ENCODE results near the gene MT1E.
A peak's percentile ranks its signal among the peaks of the same experiment; 100 is the strongest.

MT1E gene

DNA sequence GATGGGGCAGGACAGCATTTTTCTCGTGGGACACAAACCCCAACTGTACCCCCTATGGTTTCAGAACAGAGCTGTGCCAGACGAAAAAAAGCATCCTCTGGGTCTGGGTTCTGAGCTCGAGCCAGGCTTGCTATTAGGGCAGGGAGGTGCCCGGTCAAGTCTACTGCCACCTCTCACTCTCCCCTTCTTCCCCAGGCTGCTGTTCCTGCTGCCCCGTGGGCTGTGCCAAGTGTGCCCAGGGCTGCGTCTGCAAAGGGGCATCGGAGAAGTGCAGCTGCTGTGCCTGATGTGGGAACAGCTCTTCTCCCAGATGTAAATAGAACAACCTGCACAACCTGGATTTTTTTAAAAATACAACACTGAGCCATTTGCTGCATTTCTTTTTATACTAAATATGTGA lies 1.1 kb downstream of the MT1E start:
- DNase-seq (ENCODE audit: low read depth, low spot score) = no peak

DNA sequence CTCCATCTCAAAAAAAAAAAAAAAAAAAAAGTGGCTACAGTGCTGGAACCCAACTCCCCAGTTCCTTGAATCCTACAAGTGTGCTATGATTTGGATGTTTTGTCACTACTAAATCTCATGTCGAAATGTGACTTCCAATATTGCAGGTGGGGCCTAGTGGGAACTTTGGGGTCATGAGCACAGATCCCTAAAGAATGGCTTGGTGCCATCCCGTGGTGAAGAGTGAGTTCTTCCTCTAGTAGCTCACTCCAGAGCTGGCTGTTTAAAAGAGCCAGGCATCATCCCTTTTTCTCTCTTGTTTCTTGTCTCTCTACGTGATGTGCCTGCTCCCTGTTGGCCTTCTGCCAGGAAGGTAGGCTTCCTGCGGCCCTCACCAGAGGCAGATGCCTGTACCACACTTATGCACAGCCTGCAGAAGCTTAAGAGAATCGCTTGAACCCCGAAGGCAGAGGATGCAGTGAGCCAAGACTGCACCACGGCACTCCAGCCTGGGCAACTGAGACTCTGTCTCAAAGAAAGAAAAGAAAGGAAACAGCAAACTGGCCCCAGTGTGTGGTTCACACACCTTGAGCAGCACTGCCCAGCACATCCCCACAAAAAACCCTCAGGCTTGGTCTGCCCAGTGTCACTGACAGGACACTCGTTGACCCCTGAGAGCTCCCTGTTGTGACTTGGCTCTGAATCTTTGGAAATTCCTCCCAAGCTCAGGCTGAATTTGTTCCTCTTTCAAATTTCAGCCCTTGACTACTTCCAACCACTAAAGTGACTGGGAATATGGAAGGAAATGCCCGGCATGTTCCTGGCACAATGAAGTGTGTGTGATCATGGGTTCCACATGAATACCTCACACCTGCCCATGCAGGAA lies 3.1 kb downstream of the MT1E start:
- DNase-seq (ENCODE audit: low read depth, low spot score) = no peak

DNA sequence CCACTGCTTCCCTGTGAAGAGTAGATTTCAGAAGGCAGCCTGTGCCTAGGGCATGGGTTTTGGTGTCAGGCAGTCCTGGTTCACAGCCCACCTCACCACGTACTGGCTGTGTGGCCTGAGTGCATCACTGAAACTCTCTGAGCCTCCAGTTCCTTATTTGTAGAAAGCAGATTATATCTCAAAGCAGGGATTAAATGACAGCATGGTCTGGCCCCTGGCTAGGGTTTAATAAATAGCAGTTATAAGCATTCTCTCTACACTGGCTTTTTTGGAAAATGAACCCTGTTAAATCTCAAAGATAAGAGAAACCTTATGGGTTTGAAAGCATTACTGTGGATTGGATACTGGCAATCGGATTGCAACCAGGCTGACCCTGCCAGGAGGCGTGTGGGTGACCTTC lies 4.0 kb downstream of the MT1E start:
- no peak for DNase-seq (ENCODE audit: low read depth, low spot score)

DNA sequence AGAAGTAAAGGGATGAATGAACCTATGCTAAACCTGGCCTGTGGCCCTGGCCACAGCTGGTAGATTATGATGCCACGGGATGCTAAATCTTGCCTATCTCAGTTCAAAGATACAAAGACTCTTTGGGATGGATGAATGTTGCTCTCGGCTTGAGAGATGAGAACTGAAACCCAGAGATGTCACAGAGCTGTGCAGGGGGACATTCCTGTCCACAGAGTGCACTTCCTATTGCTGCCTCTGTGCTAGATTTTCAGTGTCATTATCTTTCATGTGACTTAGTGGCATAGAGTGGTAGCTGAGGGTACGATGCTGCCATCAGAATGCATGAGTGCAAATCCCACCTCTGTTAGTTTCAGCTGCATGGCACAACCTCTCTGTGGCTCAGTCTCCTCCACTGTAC lies 4.6 kb downstream of the MT1E start:
- DNase-seq (ENCODE audit: low read depth, low spot score) = no peak

DNA sequence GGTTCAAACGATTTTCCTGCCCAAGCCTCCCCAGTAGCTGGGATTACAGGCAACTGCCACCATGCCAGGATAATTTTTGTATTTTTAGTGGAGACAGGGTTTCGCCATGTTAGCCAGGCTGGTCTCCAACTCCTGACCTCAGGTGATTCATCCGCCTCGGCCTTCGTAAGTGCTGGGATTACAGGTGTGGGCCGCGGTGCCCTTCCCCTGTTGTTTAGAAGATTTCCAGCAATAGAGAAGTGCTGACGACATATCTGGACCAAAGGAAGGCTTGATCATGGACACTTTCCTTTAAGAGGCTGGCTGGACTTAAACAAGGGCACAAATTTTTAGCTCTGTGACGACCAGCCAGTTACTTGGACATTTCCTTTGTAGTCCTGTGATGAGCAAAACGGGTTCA lies 5.6 kb downstream of the MT1E start:
- DNase-seq (ENCODE audit: low read depth, low spot score) = no peak

DNA sequence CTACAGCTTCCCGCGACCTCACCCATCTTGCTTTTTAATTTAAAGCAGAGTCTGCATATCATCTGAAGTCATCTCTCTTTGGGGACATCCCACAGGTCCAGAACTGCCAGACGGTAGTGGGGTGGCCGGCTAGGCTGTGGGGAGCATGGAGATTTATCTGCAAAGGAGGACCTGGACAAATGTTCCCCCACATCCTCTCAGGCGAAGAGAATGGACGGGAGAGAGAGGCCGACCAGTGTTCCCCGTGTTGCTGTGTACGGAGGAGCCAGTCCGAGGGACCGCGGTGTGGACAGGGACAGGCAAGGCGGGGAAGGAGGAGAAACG lies 6.2 kb downstream of the MT1E start:
- no peak for DNase-seq (ENCODE audit: low read depth, low spot score)

DNA sequence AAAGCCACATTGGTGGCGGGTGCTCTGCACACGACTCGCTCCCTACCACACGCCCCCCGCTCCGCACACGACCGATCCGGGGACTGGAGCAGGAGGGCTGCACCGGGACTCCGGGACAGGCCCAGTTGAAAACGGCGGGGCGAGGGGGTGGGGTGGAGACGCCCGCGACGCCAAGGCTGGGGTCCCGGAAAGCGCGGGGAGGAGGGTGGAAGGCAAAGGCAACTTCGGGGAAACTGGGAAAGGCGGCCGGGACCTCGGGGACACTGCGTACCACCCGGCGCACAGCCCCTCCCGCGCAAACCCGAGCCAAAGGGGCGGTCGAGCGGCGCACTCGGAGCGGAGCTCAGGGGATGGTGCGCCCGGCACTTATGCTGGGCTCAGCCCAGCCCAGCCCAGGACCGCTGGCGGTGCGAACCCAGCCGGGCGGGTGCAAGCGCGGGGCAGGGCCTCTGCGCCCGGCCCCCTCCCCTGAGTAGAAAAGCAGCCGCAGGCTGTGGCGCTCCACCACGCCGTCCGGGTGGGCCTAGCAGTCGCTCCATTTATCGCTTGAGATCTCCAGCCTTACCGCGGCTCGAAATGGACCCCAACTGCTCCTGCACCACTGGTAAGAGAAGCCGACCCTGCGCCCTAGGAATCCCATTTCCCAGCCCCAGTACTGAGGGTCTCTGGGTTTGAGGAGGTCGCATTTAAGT lies 6.7 kb downstream of the MT1E start, which contains the start of gene MT1M:
Gene MT1M, plus strand, starts transcription at position 504 of the 692 bp plus-strand sequence. Its CDS starts 73 bp downstream, at position 577.
- DNase-seq (ENCODE audit: low read depth, low spot score) = no peak

DNA sequence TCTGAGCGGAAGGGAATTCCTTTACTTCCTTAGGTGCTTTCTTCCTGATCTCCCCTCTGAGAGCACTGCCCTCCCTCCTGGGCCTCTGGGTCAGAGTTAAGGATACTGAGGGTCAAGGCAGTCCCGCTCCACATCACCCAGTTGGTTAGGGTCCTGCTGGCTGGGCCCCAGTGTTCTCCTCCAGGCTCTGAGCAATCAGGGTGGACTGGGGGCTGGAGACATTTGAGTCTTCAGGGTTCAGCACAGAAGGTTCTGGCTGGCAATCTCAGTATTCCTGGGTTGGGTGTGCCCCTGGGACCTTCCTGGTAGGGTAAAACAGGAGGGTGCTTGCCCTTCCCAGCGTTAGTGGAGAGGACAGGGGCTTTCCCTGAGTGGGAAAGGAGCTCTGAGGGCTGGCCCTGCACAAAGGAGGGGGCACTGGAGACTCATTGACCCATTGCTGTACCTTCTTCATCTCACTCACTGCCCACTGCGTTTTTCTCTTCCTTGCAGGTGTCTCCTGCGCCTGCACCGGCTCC lies 7.3 kb downstream of the MT1E start:
- no peak for DNase-seq (ENCODE audit: low read depth, low spot score)

DNA sequence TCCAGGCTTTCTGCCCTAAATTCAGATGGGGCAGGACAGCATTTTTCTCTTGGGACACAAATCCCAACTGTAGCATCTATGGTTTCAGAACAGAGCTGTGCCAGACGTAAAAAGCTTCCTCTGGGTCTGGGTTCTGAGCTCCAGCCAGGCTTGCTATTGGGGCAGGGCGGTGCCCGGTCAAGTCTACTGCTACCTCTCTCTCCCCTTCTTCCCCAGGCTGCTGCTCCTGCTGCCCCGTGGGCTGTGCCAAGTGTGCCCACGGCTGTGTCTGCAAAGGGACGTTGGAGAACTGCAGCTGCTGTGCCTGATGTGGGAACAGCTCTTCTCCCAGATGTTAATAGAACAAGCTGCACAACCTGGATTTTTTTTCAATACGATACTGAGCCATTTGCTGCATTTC lies 8.0 kb downstream of the MT1E start:
- DNase-seq (ENCODE audit: low read depth, low spot score) = no peak

DNA sequence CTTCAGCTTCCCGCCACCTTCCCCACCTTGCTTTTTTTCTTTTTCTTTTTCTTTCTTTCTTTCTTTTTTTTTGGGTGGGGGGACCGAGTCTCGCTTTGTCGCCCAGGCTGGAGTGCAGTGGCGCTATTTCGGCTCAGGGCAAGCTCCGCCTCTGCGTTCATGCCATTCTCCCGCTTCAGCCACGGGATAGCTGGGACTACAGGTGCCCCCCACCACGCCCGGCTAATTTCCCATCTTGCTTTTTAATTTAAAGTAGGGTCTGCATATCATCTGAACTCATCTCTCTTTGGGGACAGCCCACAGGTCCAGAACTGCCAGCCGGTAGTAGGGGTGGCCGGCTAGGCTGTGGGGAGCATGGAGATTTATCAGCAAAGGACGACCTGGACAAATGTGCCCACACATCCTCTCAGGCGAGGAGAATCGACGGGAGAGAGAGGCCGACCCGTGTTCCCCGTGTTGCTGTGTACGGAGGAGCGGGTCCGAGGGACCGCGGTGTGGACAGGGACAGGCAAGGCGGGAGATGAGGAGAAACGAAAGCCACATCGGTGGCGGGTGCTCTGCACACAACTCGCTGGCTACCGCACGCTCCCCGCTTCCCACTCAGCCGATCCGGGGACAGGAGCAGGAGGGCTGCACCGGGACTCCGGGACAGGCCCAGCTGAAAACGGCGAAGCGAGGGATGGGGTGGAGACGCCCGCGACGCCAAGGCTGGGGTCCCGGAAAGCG lies 9.3 kb downstream of the MT1E start:
- DNase-seq (ENCODE audit: low read depth, low spot score) = no peak

DNA sequence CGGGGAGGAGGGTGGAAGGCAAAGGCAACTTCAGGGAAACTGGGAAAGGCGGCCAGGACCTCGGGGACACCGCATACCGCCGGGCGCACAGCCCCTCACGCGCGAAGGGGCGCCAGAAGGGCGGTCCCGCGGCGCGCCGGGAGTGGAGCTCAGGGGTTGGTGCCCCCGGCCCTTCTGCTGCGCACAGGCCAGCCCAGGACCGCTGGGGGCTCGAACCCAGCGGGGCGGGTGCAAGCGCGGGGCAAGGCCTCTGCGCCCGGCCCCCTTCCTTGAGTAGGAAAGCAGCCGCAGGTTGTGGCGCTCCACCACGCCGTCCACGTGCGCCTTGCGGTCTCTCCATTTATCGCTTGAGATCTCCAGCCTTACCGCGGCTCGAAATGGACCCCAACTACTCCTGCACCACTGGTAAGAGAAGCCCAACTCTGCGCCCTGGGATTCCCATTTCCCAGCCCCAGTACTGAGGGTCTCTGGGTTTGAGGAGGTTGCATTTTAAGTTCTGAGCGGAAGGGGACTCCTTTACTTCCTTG lies 9.9 kb downstream of the MT1E start:
- DNase-seq (ENCODE audit: low read depth, low spot score) = no peak

DNA sequence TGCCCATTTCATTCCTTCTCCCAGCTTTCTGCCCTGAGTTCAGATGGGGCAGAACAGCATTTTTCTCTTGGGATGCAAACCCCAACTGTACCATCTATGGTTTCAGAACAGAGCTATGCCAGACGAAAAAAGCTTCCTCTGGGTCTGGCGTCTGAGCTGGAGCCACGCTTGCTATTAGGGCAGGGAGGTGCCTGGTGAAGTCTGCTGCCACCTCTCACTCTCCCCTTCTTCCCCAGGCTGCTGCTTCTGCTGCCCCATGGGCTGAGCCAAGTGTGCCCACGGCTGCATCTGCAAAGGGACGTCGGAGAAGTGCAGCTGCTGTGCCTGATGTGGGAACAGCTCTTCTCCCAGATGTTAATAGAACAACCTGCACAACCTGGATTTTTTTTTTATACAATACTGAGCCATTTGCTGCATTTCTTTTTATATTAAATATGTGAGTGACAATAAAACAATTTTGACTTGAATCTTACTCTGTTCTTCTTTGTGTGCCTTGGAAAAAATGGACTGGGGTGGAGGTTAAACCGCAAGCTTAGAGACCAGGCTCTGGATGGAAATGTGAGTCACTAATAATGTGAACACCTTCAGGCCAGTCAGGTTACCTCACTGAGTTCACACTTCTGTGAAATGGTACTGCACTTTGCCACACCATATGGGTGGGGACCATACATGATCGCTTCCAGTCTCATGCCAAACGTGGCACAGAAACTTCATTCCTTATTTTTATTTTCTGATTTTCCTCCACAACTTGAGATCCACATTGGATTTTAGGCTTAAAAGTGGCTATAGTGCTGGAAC lies 11.2 kb downstream of the MT1E start:
- no peak for DNase-seq (ENCODE audit: low read depth, low spot score)

DNA sequence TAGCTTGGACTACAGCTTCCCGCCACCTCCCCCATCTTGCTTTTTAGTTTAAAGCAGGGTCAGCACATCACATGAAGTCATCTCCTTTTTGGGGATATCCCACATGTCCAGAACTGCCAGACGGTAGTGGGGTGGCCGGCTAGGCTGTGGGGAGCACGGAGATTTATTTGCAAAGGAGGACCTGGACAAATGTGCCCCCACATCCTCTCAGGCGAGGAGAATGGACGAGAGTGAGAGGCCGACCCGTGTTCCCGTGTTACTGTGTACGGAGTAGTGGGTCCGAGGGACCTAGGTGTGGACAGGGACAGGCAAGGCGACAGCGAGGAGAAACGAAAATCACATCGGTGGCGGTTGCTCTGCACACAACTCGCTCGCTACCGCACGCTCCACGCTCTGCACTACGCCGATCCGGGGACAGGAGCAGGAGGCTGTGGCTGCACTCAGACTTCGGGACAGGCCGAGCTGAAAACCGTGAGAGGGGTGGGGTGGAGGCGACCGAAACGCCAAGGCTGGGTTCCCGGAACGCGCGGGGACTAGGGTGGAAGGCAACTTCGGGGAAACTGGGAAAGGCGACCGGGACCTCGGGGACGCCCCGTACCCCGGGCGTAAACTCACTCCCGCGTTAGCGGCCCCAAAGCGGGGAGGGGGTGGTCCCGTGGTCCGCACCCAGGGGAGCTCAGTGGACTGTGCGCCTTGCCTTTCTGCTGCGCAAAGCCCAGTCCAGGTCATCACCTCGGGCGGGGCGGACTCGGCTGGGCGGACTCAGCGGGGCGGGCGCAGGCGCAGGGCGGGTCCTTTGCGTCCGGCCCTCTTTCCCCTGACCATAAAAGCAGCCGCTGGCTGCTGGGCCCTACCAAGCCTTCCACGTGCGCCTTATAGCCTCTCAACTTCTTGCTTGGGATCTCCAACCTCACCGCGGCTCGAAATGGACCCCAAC lies 12.5 kb downstream of the MT1E start, which contains the start of gene MT1A:
Gene MT1A, plus strand, starts transcription at position 853 of the 937 bp plus-strand sequence. Its CDS starts 73 bp downstream, at position 926.
- peak; percentile 76 for DNase-seq (ENCODE audit: low read depth, low spot score)

DNA sequence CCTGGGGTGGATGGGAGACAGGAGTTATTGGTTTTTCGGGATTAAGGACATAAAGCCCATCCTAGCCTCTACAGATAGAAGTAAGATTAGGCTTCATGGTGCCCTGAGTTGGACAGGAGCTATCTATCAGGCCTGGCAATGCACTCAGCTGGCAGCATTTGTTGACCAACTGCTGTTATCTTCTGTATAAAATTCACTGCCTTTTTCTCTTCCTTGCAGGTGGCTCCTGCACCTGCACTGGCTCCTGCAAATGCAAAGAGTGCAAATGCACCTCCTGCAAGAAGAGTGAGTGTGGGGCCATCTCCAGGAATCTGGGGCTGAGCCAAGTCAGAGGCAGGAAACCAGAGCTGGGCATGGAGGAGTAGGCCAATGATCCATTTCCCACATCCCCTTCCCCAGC lies 13.5 kb downstream of the MT1E start:
- DNase-seq (ENCODE audit: low read depth, low spot score) = no peak

DNA sequence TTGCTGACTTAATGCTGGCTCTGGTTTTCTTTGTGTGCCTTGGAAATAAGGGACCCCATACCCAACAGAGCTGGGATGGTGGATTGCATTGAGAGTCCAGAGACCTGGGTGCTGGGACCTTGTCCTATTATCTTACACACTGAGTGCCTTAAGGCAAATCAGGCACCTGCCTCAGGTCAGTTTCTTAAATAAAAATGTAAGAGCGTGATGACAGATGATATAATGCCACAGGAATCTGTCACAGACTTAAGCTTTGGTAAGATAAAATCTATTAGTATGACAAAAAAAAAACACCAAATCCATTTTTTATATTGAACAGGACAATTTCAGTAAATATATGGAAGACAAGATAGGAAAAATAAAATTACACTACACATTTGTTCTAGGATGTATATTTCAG lies 14.5 kb downstream of the MT1E start:
- DNase-seq (ENCODE audit: low read depth, low spot score) = no peak

DNA sequence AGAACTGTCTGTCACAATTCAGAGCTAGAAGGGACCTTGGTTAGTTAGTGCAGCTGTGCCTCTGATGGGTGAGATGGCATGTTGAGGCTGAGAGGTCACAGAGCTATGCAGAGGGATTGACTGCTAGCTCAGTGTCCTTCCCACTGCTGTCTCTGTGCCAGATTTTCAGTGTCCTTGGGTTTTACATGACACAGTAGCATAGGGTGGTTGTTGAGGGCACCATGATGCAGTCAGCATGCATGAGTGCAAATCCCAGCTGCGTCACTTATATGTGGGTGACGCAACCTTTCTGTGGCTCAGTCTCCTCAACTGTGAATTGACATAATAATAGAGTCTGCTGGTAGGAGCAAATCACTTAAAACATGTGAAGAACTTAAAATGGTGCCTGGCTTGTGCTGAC lies 15.6 kb downstream of the MT1E start:
- no peak for DNase-seq (ENCODE audit: low read depth, low spot score)

DNA sequence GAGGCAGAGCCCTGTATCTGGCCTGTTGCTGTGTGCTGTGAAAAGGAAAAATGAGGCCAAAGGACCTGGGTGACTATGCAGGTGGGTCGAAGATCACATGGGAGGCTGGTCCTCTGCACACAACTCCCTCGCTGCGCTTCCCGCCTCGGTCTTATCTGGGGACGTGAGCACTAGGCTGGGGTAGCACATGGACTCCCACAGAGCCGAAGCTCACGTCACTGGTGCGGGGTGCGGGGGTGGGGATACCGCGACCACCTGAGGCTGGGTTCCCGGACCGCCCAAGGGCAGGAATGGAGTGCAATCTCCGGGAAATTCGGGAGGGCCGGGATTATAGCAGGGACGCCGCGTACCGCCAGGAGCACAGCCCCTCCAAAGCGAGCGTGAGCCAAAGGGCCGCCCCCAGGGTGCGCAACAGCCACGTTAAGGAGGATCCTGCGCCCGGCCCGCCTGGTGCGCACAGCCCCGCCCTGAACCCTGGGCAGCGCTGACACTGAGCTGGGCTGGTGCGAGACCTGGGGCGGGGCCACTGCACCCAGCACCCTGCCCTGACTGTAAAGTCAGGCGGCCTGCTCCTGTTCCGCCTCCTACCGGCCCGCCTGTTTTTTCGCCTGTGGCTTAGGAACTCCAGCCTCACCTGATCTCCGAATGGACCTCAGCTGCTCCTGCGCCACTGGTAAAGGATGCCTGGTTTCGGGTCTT lies 17.6 kb downstream of the MT1E start:
- peak; percentile 72 for DNase-seq (ENCODE audit: low read depth, low spot score)

DNA sequence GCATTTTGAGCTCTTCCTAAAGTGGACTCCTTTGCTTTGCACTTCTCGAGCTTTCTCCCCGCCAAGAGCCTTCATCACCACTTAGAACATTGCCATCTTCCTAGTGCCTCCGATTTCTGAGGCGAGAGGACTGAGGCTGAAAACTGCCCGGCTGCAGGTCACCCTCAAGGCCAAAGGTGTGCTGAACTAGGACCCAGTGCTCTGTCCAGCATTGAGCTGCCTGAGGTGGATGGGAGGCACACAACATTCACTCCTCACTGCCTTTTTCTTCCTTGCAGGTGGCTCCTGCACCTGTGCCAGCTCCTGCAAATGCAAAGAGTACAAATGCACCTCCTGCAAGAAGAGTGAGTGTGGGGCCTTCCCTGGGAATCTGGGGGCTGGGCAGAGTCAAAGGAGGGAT lies 18.3 kb downstream of the MT1E start:
- DNase-seq (ENCODE audit: low read depth, low spot score) = no peak

DNA sequence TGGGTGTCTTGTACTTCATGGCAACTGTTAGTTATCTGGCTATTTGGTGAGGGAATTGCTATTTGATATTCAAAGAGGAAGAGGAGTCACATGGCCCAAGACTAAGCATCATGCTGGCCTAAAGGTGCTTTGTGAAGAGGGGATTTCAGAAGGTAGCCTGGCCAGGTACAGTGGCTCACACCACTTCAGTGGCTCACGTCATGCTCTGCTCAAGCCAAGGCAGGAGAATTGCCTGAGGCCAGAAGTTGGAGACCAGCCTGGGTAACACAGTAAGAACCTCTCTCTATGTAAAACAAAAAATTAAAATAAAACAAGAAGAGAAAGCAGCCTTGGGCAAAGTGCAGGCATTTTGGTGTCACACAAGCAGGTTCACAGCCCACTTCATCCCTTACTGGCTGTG lies 19.7 kb downstream of the MT1E start:
- DNase-seq (ENCODE audit: low read depth, low spot score) = no peak

Measured in ELF-1 (cell line).